ENCODE measurements around the gene TRIM24. TPM values are rescaled to one million over a fixed set of nuclear protein-coding genes. Genes with fewer than 3 reads are reported as not detected.
"Not testable (repeated sequence)": the region's sequence is repeated elsewhere in the genome, so short reads cannot be mapped to it uniquely, and the experiment has no call there.

TRIM24 gene
- total RNA-seq, 1 experiment from 2014 or later: 9.8 TPM

- in situ Hi-C loops (cut with HindIII; ENCODE audit: low sequenced_read_pairs): no loop called here
- DNase-seq (ENCODE audit: low spot score): no peak
Measured at GRCh38 chr7:138458576-138459412, 1.3 kb upstream of the TRIM24 start.

GRCh38 chr7:138459413-138460175 is 465 bp upstream of the TRIM24 start:
- in situ Hi-C loops (cut with HindIII; ENCODE audit: low sequenced_read_pairs): no loop called here
- peak; percentile 99 for DNase-seq (ENCODE audit: low spot score)

- peak; percentile 56 for DNase-seq (ENCODE audit: low spot score)
- in situ Hi-C loops (cut with HindIII; ENCODE audit: low sequenced_read_pairs): no loop called here
Measured at GRCh38 chr7:138460649-138461607, 869 bp downstream of the TRIM24 start.

- in situ Hi-C loops (cut with HindIII; ENCODE audit: low sequenced_read_pairs); DNase-seq (ENCODE audit: low spot score): not testable (repeated sequence)
Measured at GRCh38 chr7:138463291-138463618, 3.2 kb downstream of the TRIM24 start.

- no peak for DNase-seq (ENCODE audit: low spot score)
- in situ Hi-C loops (cut with HindIII; ENCODE audit: low sequenced_read_pairs): no loop called here
Measured at GRCh38 chr7:138465046-138465445, 5.0 kb downstream of the TRIM24 start.

GRCh38 chr7:138466069-138466756 is 6.2 kb downstream of the TRIM24 start:
- DNase-seq (ENCODE audit: low spot score); in situ Hi-C loops (cut with HindIII; ENCODE audit: low sequenced_read_pairs): not testable (repeated sequence)

GRCh38 chr7:138468244-138469123 is 8.4 kb downstream of the TRIM24 start:
- in situ Hi-C loops (cut with HindIII; ENCODE audit: low sequenced_read_pairs): no loop called here
- DNase-seq (ENCODE audit: low spot score): peak; percentile 85

- DNase-seq (ENCODE audit: low spot score): no peak
- in situ Hi-C loops (cut with HindIII; ENCODE audit: low sequenced_read_pairs): no loop called here
Measured at GRCh38 chr7:138470391-138471157, 10.5 kb downstream of the TRIM24 start.

- no peak for DNase-seq (ENCODE audit: low spot score)
Measured at GRCh38 chr7:138472292-138473079, 12.4 kb downstream of the TRIM24 start.

GRCh38 chr7:138475377-138475776 is 15.3 kb downstream of the TRIM24 start:
- DNase-seq (ENCODE audit: low spot score): no peak
- in situ Hi-C loops (cut with HindIII; ENCODE audit: low sequenced_read_pairs): no loop called here

More at GRCh38 chr7:138472292-138473079, 12.4 kb downstream of the TRIM24 start:
- in situ Hi-C loops (cut with HindIII; ENCODE audit: low sequenced_read_pairs): no loop called here

GRCh38 chr7:138477081-138477578 is 17.1 kb downstream of the TRIM24 start:
- in situ Hi-C loops (cut with HindIII; ENCODE audit: low sequenced_read_pairs): no loop called here

GRCh38 chr7:138477581-138477980 is 17.5 kb downstream of the TRIM24 start:
- in situ Hi-C loops (cut with HindIII; ENCODE audit: low sequenced_read_pairs): no loop called here
- no peak for DNase-seq (ENCODE audit: low spot score)

More at GRCh38 chr7:138477081-138477578, 17.1 kb downstream of the TRIM24 start:
- DNase-seq (ENCODE audit: low spot score): no peak

- no peak for DNase-seq (ENCODE audit: low spot score)
- in situ Hi-C loops (cut with HindIII; ENCODE audit: low sequenced_read_pairs): no loop called here
Measured at GRCh38 chr7:138478499-138478908, 18.4 kb downstream of the TRIM24 start.

GRCh38 chr7:138480527-138480926 is 20.5 kb downstream of the TRIM24 start:
- in situ Hi-C loops (cut with HindIII; ENCODE audit: low sequenced_read_pairs): no loop called here
- DNase-seq (ENCODE audit: low spot score): no peak

- no peak for DNase-seq (ENCODE audit: low spot score)
- in situ Hi-C loops (cut with HindIII; ENCODE audit: low sequenced_read_pairs): no loop called here
Measured at GRCh38 chr7:138481447-138482380, 21.7 kb downstream of the TRIM24 start.
